Muscle of arm (tissue), 12 donors: ENCODE measurements around the gene C9orf85. TPM values are rescaled to one million over a fixed set of nuclear protein-coding genes. Genes with fewer than 3 reads are reported as not detected.
"Not testable (repeated sequence)": the region's sequence is repeated elsewhere in the genome, so short reads cannot be mapped to it uniquely, and the experiment has no call there.

Experiments used
- DNase-seq: peaks from one replicate; pipeline ENCODE4 v3.0.0-alpha.2; 2013
- polyA plus RNA-seq, 12 donors: library from polyadenylated mRNA; unstranded; fragments of 120-200 nt; gene quantifications; one replicate each; pipeline ENCODE4 v1.2.1, GENCODE V29; 2013; ENCODE audit not compliant: insufficient read length in 12 of 12

C9orf85 gene
- polyA plus RNA-seq, 12 donors, result 17.2 to 26.2 (median 24.0) TPM; not detected in 1

GRCh38 chr9:71987471-71988371, 76.3 kb downstream of the C9orf85 start:
- DNase-seq, result no peak

DNA sequence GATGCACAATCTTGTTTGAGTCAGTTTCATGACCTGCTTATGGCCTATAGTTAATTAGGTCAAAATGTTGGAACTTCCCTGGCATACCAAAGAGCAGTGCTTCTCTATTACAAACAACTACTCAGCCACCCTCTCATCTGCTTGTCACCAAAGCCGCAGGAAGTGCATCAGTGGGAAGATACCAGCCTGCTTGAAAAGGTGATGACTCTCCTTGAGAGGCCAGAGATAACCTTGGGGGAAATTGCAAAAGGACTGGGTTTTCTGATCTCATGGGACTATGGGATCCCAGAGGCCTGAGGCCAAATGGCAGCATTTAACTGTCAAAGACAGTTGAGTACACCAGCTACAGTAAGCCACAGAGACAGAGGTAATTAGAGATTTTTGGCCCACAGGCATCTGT, 79.0 kb downstream of the C9orf85 start:
- DNase-seq, result no peak

GRCh38 chr9:72005451-72005850, 94.0 kb downstream of the C9orf85 start:
- no peak for DNase-seq

GRCh38 chr9:72006501-72006900, 95.1 kb downstream of the C9orf85 start:
- no peak for DNase-seq

DNA sequence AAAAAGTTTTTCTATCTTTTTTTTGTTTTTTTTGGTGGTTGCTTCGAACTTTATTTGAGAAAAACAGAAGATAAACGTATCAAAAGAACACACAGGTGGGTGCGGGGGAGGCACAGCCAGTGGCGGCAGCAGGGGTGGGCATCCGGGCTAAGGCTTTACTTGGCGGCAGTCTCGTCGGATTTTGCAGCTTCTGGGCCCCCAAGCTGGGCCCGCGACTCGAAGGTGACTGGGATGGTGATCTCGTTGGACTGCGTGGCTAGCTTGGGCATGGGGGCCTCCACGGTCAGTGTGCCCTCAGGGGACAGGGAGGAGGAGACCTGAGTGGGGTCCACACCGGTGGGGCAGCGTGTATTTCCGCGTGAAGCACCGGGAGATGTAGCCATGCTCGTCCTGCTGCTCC, 96.3 kb downstream of the C9orf85 start:
- DNase-seq, result not testable (repeated sequence)

GRCh38 chr9:72012646-72013045, 101.2 kb downstream of the C9orf85 start:
- DNase-seq, result no peak

DNA sequence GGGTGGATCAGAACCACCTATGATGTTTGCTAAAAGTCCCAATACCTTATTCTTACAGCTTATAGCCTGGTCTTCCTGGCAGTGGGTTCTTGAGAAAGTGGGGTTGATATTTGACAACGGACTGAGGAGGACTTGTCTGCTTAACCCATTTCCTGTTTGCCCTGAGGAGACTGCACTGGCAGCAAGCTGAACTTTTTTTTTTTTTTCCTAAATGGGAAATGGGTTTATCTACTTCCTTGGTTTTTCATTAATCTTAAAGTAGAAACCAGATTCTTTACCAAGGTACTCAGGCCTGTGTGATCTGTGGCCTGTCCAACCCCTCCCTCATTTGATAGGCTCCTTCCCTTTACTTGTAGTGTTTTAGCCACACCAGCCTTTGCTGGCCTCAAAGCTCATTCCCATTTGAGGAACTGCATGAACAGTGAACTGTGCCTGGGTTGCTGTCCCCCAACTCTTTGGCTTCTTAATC, 101.9 kb downstream of the C9orf85 start:
- DNase-seq, result no peak

DNA sequence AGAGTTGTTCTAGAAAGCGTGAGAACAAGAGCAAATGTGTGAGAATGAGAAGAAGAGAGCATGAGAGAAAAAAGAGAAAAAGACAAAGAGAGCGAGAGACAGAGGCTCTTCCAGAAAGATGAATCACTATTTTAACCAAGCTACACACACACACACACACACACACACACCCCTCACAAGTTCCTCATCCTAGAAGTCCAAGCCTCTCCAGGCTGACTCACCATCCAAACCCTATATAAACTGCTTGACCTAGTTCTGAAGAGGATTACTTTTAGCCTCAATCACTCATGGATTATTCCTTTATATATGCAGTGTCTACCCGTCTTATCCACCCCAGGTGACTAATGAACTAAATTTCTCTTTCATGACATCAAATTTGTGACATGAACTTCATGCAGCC, 111.4 kb downstream of the C9orf85 start:
- DNase-seq, result no peak

Other genes with a start within 250 kb of the C9orf85 start
- gene CEMIP2, start 143.1 kb upstream of the C9orf85 start, polyA plus RNA-seq, result 10 to 100 TPM in 11 of 12 donors, not detected in 1; 18.1 to 42.1 (median 33.2) TPM
- gene ABHD17B, start 446 bp upstream of the C9orf85 start, polyA plus RNA-seq, result 10 to 100 TPM in 11 of 12 donors, not detected in 1; 15.3 to 33.8 (median 29.6) TPM
- gene C9orf57, start 149.0 kb downstream of the C9orf85 start, polyA plus RNA-seq, result under 1 TPM in 1 of 12 donors, not detected in 11; 0.16 TPM
- 1 to 10 TPM in 4 of 12 donors, under 1 TPM in 7, not detected in 1; 0.32 to 3.1 (median 0.66) TPM for gene GDA, start 237.8 kb downstream of the C9orf85 start, polyA plus RNA-seq